MM.1S (cell line): ENCODE data around the gene SVIP.

Experiments
- DNase-seq: peaks from one replicate; pipeline ENCODE4 v3.0.0-alpha.2; 2015
- H2AFZ ChIP-seq: fragments of 300-600 bp; sonication (generic); 2 replicates; pipeline ENCODE4 v1.6.0; 2016; ENCODE audit warnings: antibody characterized with exemption, low read length
- H3F3A ChIP-seq: fragments of 300-600 bp; sonication (generic); 2 replicates; pipeline ENCODE4 v1.6.1; 2016; ENCODE audit warnings: mild to moderate bottlenecking, antibody characterized with exemption, low read length, moderate library complexity, mixed read lengths; ENCODE audit not compliant: insufficient read depth
- H3K27ac ChIP-seq: fragments of 300-600 bp; sonication (generic); 2 replicates; pipeline ENCODE4 v1.5.1; 2016; ENCODE audit warnings: mild to moderate bottlenecking, low read length
- H3K27me3 ChIP-seq: fragments of 300-600 bp; sonication (generic); replicated peaks from 2 replicates; pipeline ENCODE4 v1.6.0; 2016; ENCODE audit warnings: low read length; ENCODE audit not compliant: insufficient read depth
- H3K36me3 ChIP-seq: fragments of 300-600 bp; sonication (generic); replicated peaks from 2 replicates; pipeline ENCODE4 v1.6.1; 2016; ENCODE audit warnings: mild to moderate bottlenecking, low read length, mixed read lengths; ENCODE audit not compliant: insufficient read depth
- H3K4me1 ChIP-seq: fragments of 300-600 bp; sonication (generic); 2 replicates; pipeline ENCODE4 v1.6.1; 2016; ENCODE audit warnings: low read length, mixed read lengths
- H3K4me2 ChIP-seq: fragments of 300-600 bp; sonication (generic); 2 replicates; pipeline ENCODE4 v1.6.0; 2016; ENCODE audit warnings: low read depth, low read length
- H3K4me3 ChIP-seq: fragments of 300-600 bp; sonication (generic); 2 replicates; pipeline ENCODE4 v1.5.1; 2016; ENCODE audit warnings: low read length, mixed read lengths
- H3K79me2 ChIP-seq: fragments of 300-600 bp; sonication (generic); 2 replicates; pipeline ENCODE4 v1.6.1; 2016; ENCODE audit warnings: mixed run types, low read length, mixed read lengths
- H3K9ac ChIP-seq: fragments of 300-600 bp; sonication (generic); 2 replicates; pipeline ENCODE4 v1.6.1; 2016; ENCODE audit warnings: low read length, mixed read lengths
- H3K9me2 ChIP-seq: fragments of 300-600 bp; sonication (generic); replicated peaks from 2 replicates; pipeline ENCODE4 v1.6.1; 2016; ENCODE audit warnings: mild to moderate bottlenecking, low read length, mixed read lengths; ENCODE audit not compliant: insufficient read depth
- H3K9me3 ChIP-seq: fragments of 300-600 bp; sonication (generic); replicated peaks from 2 replicates; pipeline ENCODE4 v1.6.1; 2016; ENCODE audit warnings: mild to moderate bottlenecking, low read length, mixed read lengths; ENCODE audit not compliant: insufficient read depth
- H4K20me1 ChIP-seq: fragments of 300-600 bp; sonication (generic); 2 replicates; pipeline ENCODE4 v1.6.1; 2016; ENCODE audit warnings: mild to moderate bottlenecking, low read length, moderate library complexity, mixed read lengths; ENCODE audit not compliant: insufficient read depth
- EZH2phosphoT487 ChIP-seq: fragments of 300-600 bp; sonication (generic); IDR thresholded peaks from 2 replicates; pipeline ENCODE4 v1.6.1; 2018; ENCODE audit warnings: antibody characterized with exemption, low read length
- TF ChIP-seq, protein P1 (sequence below): fragments of 300-600 bp; sonication (generic); IDR thresholded peaks from 2 replicates; pipeline ENCODE4 v1.5.1; 2016; ENCODE audit warnings: antibody characterized with exemption, low read length, mixed read lengths

Gene SVIP

DNA sequence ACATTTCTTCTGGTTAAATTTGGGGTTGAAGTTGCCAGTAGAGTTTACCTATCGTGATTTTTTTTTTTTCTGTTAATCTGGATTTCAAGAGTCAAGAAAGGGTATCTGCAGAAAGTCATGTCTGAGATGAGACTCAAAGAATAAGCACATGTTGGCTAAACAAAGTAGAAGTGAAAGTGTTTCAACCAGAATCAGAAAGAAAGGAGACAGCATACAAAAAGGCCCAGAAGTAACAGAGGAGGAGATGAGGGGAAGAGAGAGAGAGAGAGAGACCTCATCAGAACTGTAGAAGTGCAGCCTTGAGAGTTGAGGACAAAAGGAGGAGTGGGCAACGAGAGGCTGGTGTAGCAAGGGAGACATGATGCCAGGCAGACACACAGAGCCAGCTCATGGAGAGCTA is 54.9 kb downstream of the SVIP start:
- H3K4me2 ChIP-seq, result peak overlapping the region; percentile 19
- H3K9me3 ChIP-seq, result no peaks in the 10 kb centered on the region
- H3K9me2 ChIP-seq, result no peaks in the 10 kb centered on the region
- no peak overlapping the region for H3K27ac ChIP-seq
- peak; percentile 31 for DNase-seq
- peaks cover 16% of the 10 kb centered on the region; the same call in 1 of the 2 replicates for H3K79me2 ChIP-seq
- H3K36me3 ChIP-seq, result no peaks in the 10 kb centered on the region
- H3K27me3 ChIP-seq, result no peaks in the 10 kb centered on the region
- 0 out of 2 replicates have a peak, but pooled peaks cover 2% of the 10 kb centered on the region for H3F3A ChIP-seq
- no peak overlapping the region for H3K4me3 ChIP-seq
- no peak for TF ChIP-seq EZH2phosphoT487
- H4K20me1 ChIP-seq, result no peaks in the 10 kb centered on the region
- no peak overlapping the region for H3K9ac ChIP-seq
- H2AFZ ChIP-seq, result peak overlapping the region; percentile 36; the same call in 1 of the 2 replicates
- H3K4me1 ChIP-seq, result peaks cover 9% of the 10 kb centered on the region

GRCh38 chr11:22769081-22769480 is 60.5 kb downstream of the SVIP start:
- Histone ChIP-seq H3K4me2 (no peak overlapping the region), H3K27me3 (no peaks in the 10 kb centered on the region), H2AFZ (no peak overlapping the region)

More at GRCh38 chr11:22769081-22769480, 60.5 kb downstream of the SVIP start:
- Histone ChIP-seq H3K9ac (no peak overlapping the region), H3K4me3 (no peak overlapping the region), H3F3A (no peaks in the 10 kb centered on the region), H4K20me1 (no peaks in the 10 kb centered on the region), H3K79me2 (no peaks in the 10 kb centered on the region), H3K4me1 (no peaks in the 10 kb centered on the region; the same call in 1 of the 2 replicates), H3K27ac (no peak overlapping the region), H3K9me3 (no peaks in the 10 kb centered on the region), H3K9me2 (no peaks in the 10 kb centered on the region), H3K36me3 (no peaks in the 10 kb centered on the region)
- TF ChIP-seq, protein P1, sequence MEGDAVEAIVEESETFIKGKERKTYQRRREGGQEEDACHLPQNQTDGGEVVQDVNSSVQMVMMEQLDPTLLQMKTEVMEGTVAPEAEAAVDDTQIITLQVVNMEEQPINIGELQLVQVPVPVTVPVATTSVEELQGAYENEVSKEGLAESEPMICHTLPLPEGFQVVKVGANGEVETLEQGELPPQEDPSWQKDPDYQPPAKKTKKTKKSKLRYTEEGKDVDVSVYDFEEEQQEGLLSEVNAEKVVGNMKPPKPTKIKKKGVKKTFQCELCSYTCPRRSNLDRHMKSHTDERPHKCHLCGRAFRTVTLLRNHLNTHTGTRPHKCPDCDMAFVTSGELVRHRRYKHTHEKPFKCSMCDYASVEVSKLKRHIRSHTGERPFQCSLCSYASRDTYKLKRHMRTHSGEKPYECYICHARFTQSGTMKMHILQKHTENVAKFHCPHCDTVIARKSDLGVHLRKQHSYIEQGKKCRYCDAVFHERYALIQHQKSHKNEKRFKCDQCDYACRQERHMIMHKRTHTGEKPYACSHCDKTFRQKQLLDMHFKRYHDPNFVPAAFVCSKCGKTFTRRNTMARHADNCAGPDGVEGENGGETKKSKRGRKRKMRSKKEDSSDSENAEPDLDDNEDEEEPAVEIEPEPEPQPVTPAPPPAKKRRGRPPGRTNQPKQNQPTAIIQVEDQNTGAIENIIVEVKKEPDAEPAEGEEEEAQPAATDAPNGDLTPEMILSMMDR, result no peak
- TF ChIP-seq EZH2phosphoT487, result no peak
- no peak for DNase-seq
